ENCODE measurements around the gene TMEM17.
"Not testable (repeated sequence)": the region's sequence is repeated elsewhere in the genome, so short reads cannot be mapped to it uniquely, and the experiment has no call there.

TMEM17 gene, protein sequence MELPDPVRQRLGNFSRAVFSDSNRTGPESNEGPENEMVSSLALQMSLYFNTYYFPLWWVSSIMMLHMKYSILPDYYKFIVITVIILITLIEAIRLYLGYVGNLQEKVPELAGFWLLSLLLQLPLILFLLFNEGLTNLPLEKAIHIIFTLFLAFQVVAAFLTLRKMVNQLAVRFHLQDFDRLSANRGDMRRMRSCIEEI

DNA sequence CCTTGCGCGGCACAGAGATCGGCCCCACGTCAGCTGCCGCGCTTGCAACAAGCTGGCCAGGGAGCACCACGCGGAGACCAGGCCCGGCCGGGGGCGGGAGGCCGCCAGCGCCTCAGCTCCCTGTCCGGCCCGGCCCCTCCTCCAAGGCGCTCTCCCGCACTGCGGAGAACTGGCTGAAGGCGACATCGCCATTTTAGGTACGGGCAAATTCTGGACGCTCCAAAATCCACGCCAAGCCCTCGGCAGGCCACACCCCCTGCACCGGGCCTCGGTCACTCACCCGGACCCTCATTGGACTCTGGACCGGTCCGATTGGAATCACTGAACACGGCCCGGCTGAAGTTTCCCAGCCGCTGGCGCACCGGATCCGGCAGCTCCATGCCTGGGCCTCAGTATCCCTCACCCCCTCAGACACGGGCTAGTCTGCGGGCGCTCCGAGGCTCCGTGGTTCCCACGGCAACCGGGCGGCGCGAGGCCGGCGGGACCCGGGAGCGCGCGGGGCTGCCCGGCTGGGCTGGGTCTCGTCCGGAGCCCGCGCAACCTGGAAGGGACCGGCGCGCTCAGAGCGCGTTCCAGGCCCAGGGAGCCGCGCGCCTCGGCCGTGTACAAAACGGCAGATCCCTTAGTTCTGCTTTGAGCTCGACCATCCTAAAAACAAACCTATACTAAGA lies at the start of gene TMEM17:
TMEM17 (minus strand) TSS at position 446 of the 671 bp plus-strand sequence; CDS start at position 380, 66 bp downstream.
- peak; percentile 91 to 94 for DNase-seq

GRCh38 chr2:62554440-62554839 lies 48.4 kb upstream of the TMEM17 start:
- DNase-seq, result no peak

DNA sequence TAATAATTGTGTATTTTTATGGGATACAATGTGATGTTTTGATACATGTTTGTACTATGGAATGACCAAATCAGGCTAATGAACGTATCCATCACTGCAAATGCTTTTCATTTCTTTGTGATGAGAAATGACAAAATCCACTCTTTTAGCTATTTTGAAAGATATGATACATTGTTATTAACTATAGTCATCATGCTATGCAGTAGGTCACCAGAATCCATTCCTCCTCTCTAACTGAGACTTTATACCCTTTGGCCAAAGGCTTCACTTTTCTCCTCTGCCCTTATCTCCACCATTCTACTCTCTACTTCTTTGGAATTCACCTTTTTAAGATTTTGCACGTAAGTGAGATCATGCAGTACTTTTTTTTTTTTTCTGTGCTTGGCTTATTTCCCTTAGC lies 44.5 kb upstream of the TMEM17 start:
- DNase-seq, result no peak

GRCh38 chr2:62547854-62548253 lies 41.9 kb upstream of the TMEM17 start:
- DNase-seq, result no peak

DNA sequence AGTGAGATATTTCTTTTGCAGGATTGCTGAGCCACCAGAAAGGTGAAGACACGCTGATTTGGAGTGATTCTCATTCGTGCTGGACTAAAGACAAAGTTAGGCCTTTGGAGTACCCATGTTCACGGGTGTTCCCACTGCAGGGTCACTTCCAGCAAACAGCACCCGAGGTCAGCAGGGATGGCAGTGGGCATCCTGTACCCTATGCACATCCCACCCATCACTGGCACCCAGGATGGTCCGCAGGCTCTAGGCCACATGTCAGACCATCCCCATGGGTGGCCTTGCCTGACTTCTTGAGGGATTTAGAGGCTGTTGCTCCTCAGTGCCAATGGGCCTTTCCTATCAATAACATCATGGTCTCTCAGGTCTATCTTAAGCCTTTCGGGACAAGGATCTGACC lies 39.3 kb upstream of the TMEM17 start:
- no peak for DNase-seq

DNA sequence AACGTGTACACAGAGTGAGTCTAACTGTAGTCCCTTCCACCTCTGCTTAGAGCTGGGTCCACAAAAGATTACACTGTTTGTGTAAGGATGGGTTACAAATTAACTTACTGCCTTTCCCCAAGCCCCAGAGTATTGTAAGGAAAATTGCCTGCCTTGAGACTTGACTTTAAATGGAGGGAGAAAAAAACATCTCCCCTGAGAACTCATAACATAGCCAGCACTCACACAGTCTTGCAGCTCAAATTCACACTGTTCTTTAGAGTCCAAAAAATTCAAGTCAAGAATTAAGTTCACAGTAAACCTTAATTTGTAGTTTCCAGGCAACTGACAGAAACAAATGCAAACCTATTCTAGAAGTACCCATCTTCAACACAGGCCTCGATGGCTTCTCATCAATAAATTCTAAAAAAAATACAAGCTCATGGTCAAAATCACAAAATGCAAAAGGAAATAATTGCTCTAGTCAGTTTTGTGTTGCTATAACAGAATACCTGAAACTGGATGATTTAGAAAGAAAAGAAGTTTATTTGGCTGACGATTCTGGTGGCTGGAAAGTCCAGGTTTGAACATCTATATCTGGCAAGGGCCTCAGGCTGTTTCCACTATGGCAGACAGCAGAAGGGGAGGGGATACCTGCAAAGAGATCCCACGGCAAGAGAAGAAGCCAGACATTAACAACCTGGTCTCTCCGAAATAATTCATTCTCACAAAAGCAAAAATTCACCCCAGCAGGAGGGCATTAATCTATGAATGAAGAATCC lies 34.6 kb upstream of the TMEM17 start:
- no peak for DNase-seq

- no peak for DNase-seq
These were observed 33.8 kb upstream of the TMEM17 start for GRCh38 chr2:62539606-62540407.

- no peak for DNase-seq
These were observed 32.8 kb upstream of the TMEM17 start for GRCh38 chr2:62538756-62539155.

DNA sequence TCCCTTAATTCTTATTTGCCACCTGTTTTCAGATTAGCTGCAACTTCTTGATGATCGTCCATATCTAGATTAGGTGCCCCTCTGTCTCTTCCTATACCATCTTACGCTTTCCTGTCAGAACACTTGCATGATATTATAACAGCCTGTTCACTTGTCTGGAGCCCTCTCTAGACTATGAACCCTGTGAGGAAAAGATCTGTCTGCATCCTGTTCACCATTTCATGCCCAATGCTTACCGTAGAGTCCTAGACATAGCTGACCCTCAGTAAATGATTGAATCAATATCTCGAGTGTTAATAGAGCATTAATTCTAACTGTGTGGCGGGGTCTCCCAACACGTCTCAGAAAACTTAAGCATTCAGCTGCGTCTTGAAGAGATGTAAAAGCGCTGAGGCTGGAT lies 31.8 kb upstream of the TMEM17 start:
- no peak for DNase-seq

- DNase-seq, result no peak
These were observed 31.0 kb upstream of the TMEM17 start for GRCh38 chr2:62536873-62537547.

- DNase-seq, result not testable (repeated sequence)
These were observed 29.5 kb upstream of the TMEM17 start for GRCh38 chr2:62535521-62535920.

GRCh38 chr2:62531594-62531993 lies 25.6 kb upstream of the TMEM17 start:
- DNase-seq, result no peak

GRCh38 chr2:62529758-62530157 lies 23.8 kb upstream of the TMEM17 start:
- no peak for DNase-seq

- DNase-seq, result no peak
These were observed 21.6 kb upstream of the TMEM17 start for GRCh38 chr2:62527478-62528210.

DNA sequence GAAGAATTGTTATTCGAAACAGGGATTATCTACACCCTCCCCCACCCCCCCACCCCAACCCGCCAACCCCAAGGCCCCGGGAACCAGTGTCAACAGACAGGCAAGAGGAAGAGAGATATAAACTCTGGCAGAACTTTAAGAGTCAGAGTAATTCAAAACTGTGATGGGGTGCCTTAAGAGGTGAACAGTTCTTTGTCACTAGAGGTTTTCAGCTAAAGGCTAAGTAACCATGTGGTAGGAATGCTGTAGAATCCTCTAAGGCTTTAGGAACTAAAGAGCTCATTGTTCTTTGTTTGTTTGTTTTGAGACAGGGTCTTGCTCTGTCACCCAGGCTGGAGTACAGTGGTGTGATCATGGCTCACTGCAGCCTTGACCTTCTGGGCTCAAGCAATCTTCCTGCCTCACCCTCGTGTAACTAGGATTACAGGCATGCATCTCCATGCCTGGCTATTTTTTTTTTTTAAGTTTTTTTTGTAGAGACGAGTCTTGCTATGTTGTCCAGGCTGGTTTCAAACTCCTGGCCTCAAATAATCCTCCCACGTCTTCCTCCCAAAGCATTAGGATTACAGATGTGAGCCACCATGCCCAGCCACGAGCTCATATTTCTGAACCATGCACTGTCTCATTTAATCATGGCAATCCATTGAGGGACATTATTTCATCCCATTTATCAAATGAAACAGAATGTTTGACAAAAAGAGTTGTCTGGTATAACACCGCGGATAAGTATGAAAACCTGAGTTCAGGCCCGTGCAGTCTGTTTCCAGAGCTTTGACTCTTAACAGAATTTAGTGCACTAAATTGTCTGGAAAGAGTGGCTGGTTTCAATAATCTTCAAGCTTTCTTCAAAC lies 20.8 kb upstream of the TMEM17 start:
- DNase-seq, result no peak

GRCh38 chr2:62525549-62526269 lies 19.7 kb upstream of the TMEM17 start:
- no peak for DNase-seq

DNA sequence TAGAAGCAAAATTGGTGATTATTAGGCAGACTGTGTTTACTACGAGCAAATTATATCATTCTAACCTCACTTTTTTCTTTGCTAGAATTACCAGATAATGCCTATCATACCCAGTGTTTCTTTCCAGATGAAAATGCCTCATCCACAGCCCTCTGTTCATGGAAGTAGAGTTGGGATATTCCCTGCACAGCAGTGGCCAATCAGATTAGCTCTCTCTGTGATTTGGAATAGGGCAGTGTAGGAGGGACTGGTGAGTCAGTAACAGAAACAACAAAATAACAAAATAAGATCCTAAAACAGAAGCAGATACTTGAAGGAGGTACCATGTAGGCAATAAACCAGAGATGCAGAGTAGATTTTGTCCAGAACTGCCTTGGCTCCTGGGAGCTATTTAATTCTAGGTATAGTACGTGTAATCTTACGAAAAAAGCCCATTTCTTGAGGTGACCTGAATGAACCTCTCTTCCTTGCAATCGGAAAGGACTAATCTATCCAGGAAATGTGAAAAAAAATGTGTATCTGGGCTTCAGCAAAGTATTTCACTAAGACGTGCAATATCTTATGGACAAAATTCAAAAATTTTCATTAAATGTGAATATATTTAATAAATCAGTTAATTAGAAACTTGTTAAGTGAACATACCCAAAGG lies 18.4 kb upstream of the TMEM17 start:
- no peak for DNase-seq

DNA sequence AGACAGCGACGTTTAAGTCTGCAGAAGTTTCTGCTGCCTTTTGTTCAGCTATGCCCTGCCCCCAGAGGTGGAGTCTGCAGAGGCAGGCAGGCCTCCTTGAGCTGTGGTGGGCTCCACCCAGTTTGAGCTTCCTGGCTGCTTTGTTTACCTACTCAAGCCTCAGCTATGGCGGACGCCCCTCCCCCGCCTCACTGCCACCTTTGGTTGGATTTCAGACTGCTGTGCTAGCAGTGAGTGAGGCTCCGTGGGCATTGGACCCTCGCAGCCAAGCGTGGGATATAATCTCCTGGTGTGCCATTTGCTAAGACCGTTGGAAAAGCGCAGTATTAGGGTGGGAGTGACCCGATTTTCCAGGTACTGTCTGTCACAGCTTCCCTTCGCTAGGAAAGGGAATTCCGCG lies 15.1 kb upstream of the TMEM17 start:
- not testable (repeated sequence) for DNase-seq

DNA sequence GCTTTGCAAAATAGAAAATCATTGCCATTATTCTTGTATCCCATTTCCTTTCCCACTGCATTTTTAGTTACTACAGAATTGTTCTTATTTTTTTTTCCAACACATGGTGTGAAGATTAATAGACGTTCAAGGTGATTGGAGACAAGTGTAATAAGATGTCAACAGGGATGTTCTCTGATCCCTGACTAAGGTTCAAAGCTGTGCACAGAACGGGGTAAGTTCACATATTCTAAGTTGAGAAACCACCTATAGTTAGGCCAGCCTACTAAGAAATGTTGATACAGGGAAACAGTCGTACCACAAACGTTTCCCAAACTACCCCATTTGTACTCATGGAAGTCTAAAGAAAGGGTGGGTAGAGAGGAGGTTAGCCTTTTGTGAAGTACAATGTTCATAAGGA lies 6.4 kb upstream of the TMEM17 start:
- DNase-seq, result no peak

DNA sequence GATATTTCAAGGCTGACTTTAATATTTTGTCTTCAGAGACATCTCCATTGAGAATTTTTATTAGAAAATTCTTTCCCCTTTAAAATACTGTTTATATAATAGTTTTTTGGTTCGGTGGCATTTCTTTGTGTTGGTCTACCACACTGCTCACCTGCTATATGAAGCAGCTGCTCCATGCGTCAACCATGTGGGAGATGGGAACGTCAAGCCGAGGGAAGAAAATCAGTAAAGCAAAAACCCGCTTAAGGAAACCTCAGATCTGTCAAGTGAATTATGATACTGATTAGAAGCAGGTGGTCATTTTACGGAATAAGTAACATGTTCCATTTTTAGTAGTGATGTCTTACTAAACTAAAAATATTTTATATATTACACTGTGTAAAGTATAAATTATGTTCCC lies 5.6 kb upstream of the TMEM17 start:
- no peak for DNase-seq

Measured in hippocampal formation (tissue), 2 donors.